K562 (cell line): Measurements from ENCODE around the gene TCEAL9. TPM values are rescaled to one million over a fixed set of nuclear protein-coding genes. Genes with fewer than 3 reads are reported as not detected.

Experiments used
- CBX3 ChIP-seq, 2 experiments: IDR thresholded peaks; 1 replicate in 1 of 2; 2 replicates in 1 of 2; pipeline ENCODE4 v1.6.1; 2012; ENCODE audit warnings: inconsistent platforms in 2 of 2, low read length in 2 of 2, borderline replicate concordance in 1 of 2, control low read depth in 1 of 2
- CHAMP1 ChIP-seq: fragments of 450-650 bp; IDR thresholded peaks from 2 replicates; pipeline ENCODE4 v1.6.1; 2016; ENCODE audit warnings: mild to moderate bottlenecking
- CREM ChIP-seq: IDR thresholded peaks from 2 replicates; pipeline ENCODE4 v1.6.1; 2014; ENCODE audit warnings: antibody characterized with exemption, low read depth
- DIDO1 ChIP-seq: fragments of 450-650 bp; IDR thresholded peaks from 2 replicates; pipeline ENCODE4 v1.6.1; 2016; ENCODE audit warnings: low read depth, missing biosample characterization, missing genetic modification characterization
- FOXA1 ChIP-seq: fragments of 450-650 bp; IDR thresholded peaks from 2 replicates; pipeline ENCODE4 v1.6.1; 2016; ENCODE audit warnings: mild to moderate bottlenecking, borderline replicate concordance
- HMG20B ChIP-seq: fragments of 250-450 bp; sonication (Bioruptor Pico); IDR thresholded peaks from 2 replicates; pipeline ENCODE4 v1.5.0; 2021; ENCODE audit warnings: mild to moderate bottlenecking
- HOXB6 ChIP-seq: fragments of 250-450 bp; sonication (Bioruptor Pico); IDR thresholded peaks from 2 replicates; pipeline ENCODE4 v1.5.1; 2022; ENCODE audit warnings: mild to moderate bottlenecking, borderline replicate concordance
- MAX ChIP-seq: sonication (generic); formaldehyde crosslinking; IDR thresholded peaks from 2 replicates; pipeline ENCODE4 v1.9.0; 2022; ENCODE audit warnings: mild to moderate bottlenecking, missing genetic modification reagents
- MECOM ChIP-seq: fragments of 250-450 bp; sonication (Bioruptor Pico); IDR thresholded peaks from 2 replicates; pipeline ENCODE4 v1.8.0; 2022; ENCODE audit warnings: inconsistent platforms
- MXI1 ChIP-seq: IDR thresholded peaks from 2 replicates; pipeline ENCODE4 v1.6.1; 2011; ENCODE audit warnings: low read depth, mild to moderate bottlenecking, improper control_type of control experiment, low read length
- NFE2 ChIP-seq: IDR thresholded peaks from 2 replicates; pipeline ENCODE4 v1.6.1; 2014; ENCODE audit warnings: antibody characterized with exemption, low read depth
- NFYB ChIP-seq: IDR thresholded peaks from 2 replicates; pipeline ENCODE4 v1.6.1; 2011; ENCODE audit warnings: mild to moderate bottlenecking, moderate library complexity; ENCODE audit not compliant: insufficient read length; ENCODE audit errors: extremely low read depth
- PHF21A ChIP-seq: fragments of 450-650 bp; IDR thresholded peaks from 2 replicates; pipeline ENCODE4 v1.6.1; 2017; ENCODE audit warnings: low read depth, borderline replicate concordance
- POLR2AphosphoS5 ChIP-seq: IDR thresholded peaks from 2 replicates; pipeline ENCODE4 v1.6.1; 2011; ENCODE audit warnings: mild to moderate bottlenecking, low read depth, low read length, moderate library complexity; ENCODE audit not compliant: control insufficient read depth, insufficient read depth
- RAD21 ChIP-seq, 2 experiments: fragments of 250-450 bp in 1 of 2; fragments of 450-650 bp in 1 of 2; sonication (Bioruptor Pico) in 1 of 2; formaldehyde crosslinking in 1 of 2; IDR thresholded peaks in 1 of 2; conservative IDR thresholded peaks in 1 of 2; 2 replicates each; pipeline versions ENCODE4 v1.4.0 to v1.8.0; 2020 to 2022; ENCODE audit warnings: mild to moderate bottlenecking in 2 of 2, moderate library complexity in 1 of 2
- RFX1 ChIP-seq: fragments of 450-650 bp; IDR thresholded peaks from 2 replicates; pipeline ENCODE4 v1.6.1; 2016; ENCODE audit warnings: mild to moderate bottlenecking, moderate library complexity
- RFX5 ChIP-seq: IDR thresholded peaks from 2 replicates; pipeline ENCODE4 v1.6.1; 2011; ENCODE audit warnings: low read depth, mild to moderate bottlenecking, improper control_type of control experiment, low read length
- SLC30A9 ChIP-seq: fragments of 250-450 bp; sonication (Bioruptor Pico); IDR thresholded peaks from 2 replicates; pipeline ENCODE4 v1.8.0; 2022; ENCODE audit warnings: mild to moderate bottlenecking, moderate library complexity
- SRSF3 ChIP-seq: fragments of 200-400 bp; formaldehyde crosslinking; IDR thresholded peaks from 2 replicates; pipeline ENCODE4 v1.6.1; 2016; ENCODE audit warnings: mild to moderate bottlenecking, low read length, moderate library complexity; ENCODE audit not compliant: insufficient read depth
- TFE3 ChIP-seq: fragments of 450-650 bp; formaldehyde crosslinking; IDR thresholded peaks from 2 replicates; pipeline ENCODE4 v1.4.0; 2020; ENCODE audit warnings: mild to moderate bottlenecking, mixed read lengths
- ZBTB49 ChIP-seq: sonication (generic); formaldehyde crosslinking; IDR thresholded peaks from 2 replicates; pipeline ENCODE4 v1.8.0; 2022; ENCODE audit warnings: missing genetic modification reagents, mild to moderate bottlenecking, borderline replicate concordance
- ZNF174 ChIP-seq: fragments of 250-450 bp; sonication (Bioruptor Pico); IDR thresholded peaks from 2 replicates; pipeline ENCODE4 v1.4.0; 2020; ENCODE audit warnings: mild to moderate bottlenecking
- ZNF785 ChIP-seq: fragments of 250-450 bp; sonication (Bioruptor Pico); IDR thresholded peaks from 2 replicates; pipeline ENCODE4 v1.4.0; 2020; ENCODE audit warnings: mild to moderate bottlenecking
- polyA plus RNA-seq, 8 experiments: library from polyadenylated mRNA; depleted of rRNA in 4 of 8; stranded (reverse) in 5 of 8; unstranded in 3 of 8; fragments of >200 nt; fragmentation: Nextera tagmentation in 2 of 8; fragmentation: Illumina TruSeq in 1 of 8; extraction: Ambion mirVana in 2 of 8; extraction: Trizol in 1 of 8; gene quantifications; 2 replicates each; pipeline versions ENCODE4 v1.2.1 to v1.2.3, GENCODE V29; 2011 to 2014; ENCODE audit warnings: inconsistent platforms in 1 of 8, missing spikeins in 1 of 8
- total RNA-seq, 7 experiments: library from RNA; depleted of rRNA in 6 of 7; stranded (reverse); fragments of >200 nt in 6 of 7; fragmentation: Illumina TruSeq in 2 of 7; extraction: Trizol in 2 of 7; gene quantifications; 2 replicates each; pipeline versions ENCODE4 v1.2.1 to v1.2.3, GENCODE V29; 2011 to 2021; ENCODE audit warnings: low replicate concordance in 1 of 7

The TCEAL9 gene
- total and polyA plus RNA-seq, 9 of the 15 experiments (the other 6 are each of a cell fraction or from before 2014, with no cell fraction given): 16.2 to 106 (median 69.6) TPM

GRCh38 chrX:103356130-103356798 lies at the start of gene TCEAL9 (continued):
- TF ChIP-seq TFE3 (CRISPR knock-in tag): no peak
- TF ChIP-seq FOXA1: no peak
- TF ChIP-seq NFE2: no peak
- no peak for TF ChIP-seq RFX1
- no peak for TF ChIP-seq ZNF174 (CRISPR knock-in tag)
- TF ChIP-seq NFYB: no peak
- TF ChIP-seq MXI1: no peak
- no peak for TF ChIP-seq SLC30A9 (CRISPR knock-in tag)
- no peak for TF ChIP-seq ZNF785 (CRISPR knock-in tag)
- TF ChIP-seq HOXB6 (CRISPR knock-in tag): no peak
- peak; percentile 91 for TF ChIP-seq CREM
- no peak for TF ChIP-seq CBX3 (IDR thresholded peaks at IDR 0.05; ENCODE audit: borderline replicate concordance in 1 of 2, low read length in 2 of 2)
- no peak for TF ChIP-seq DIDO1 (tag)
- no peak for TF ChIP-seq RFX5
- TF ChIP-seq MAX: no peak
- no peak for TF ChIP-seq MECOM
- no peak for TF ChIP-seq PHF21A
- TF ChIP-seq ZBTB49 (CRISPR knock-in tag): no peak
- no peak for TF ChIP-seq CHAMP1
- peak; percentile 40; the same call in 1 of the 2 replicates for TF ChIP-seq POLR2AphosphoS5
- no peak for TF ChIP-seq RAD21 (CRISPR knock-in tag; conservative IDR thresholded peaks at IDR 0.05 in 1 of 2, IDR thresholded peaks at IDR 0.05 in 1 of 2)
- TF ChIP-seq SRSF3: no peak
- TF ChIP-seq HMG20B (CRISPR knock-in tag): no peak
